Subcutaneous abdominal adipose tissue (tissue), 5 donors: ENCODE measurements around the gene SPAG9.

ENCODE experiments used
- H3K27ac ChIP-seq: one replicate; pipeline ENCODE4 v1.7.0; 2013; ENCODE audit warnings: low read depth, mild to moderate bottlenecking, inconsistent platforms, low read length, moderate library complexity
- H3K27me3 ChIP-seq, 5 donors: one replicate each; pipeline ENCODE4 v1.7.0; 2013; ENCODE audit warnings: low read length in 5 of 5, inconsistent platforms in 1 of 5; ENCODE audit not compliant: control insufficient read depth in 5 of 5, insufficient read depth in 4 of 5
- H3K36me3 ChIP-seq, 5 donors: one replicate each; pipeline ENCODE4 v1.7.0; 2013; ENCODE audit warnings: low read length in 5 of 5; ENCODE audit not compliant: control insufficient read depth in 5 of 5, insufficient read depth in 5 of 5
- H3K4me1 ChIP-seq, 5 donors: one replicate each; pipeline ENCODE4 v1.7.0; 2013; ENCODE audit warnings: low read length in 5 of 5, mild to moderate bottlenecking in 3 of 5, moderate library complexity in 1 of 5; ENCODE audit not compliant: control insufficient read depth in 5 of 5, insufficient read depth in 5 of 5
- H3K4me3 ChIP-seq, 5 donors: one replicate each; pipeline ENCODE4 v1.7.0; 2013; ENCODE audit warnings: low read length in 5 of 5, low read depth in 1 of 5
- H3K9ac ChIP-seq, 5 donors: one replicate each; pipeline ENCODE4 v1.7.0; 2013; ENCODE audit warnings: low read length in 5 of 5, mild to moderate bottlenecking in 4 of 5, moderate library complexity in 3 of 5
- H3K9me3 ChIP-seq, 5 donors: one replicate each; pipeline ENCODE4 v1.7.0; 2013; ENCODE audit warnings: low read length in 5 of 5; ENCODE audit not compliant: control insufficient read depth in 5 of 5
- donor health status: healthy.
- donor health status: healthy.
- donor health status: healthy.
- donor health status: healthy.
- donor health status: healthy.

SPAG9 gene

DNA sequence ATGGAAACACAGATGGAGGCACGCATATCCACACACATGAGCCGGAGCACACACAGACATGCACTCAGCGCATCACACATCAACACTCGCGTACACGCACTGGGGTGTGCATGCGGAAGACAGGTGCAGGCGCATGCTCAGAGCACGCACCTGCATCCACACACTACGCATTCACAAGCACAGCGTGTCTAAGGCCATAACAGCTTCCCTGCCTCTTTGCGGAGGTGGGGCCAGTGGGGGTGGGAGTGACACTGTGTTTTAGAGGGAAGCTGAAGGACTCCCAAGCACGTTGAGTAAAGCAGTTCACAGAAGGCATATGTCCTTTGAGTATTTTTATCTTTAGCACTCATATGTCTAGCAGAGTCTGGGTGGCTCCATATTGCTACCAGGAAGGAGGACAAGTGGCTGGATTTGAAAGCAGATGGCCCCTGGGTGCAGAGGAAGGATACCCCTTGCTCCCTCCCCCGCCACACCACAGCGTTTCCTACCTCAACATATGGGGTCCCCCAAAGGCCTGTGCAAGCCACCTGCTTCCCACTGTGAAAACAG lies 185.9 kb downstream of the SPAG9 start:
- peaks cover 2 to 23% (median 14%) of the 10 kb centered on the region in 5 donors for H3K4me1 ChIP-seq
- H3K9ac ChIP-seq = no peak overlapping the region
- H3K27ac ChIP-seq = no peak overlapping the region

GRCh38 chr17:50934161-50934560 lies 186.5 kb downstream of the SPAG9 start:
- Histone ChIP-seq H3K4me3 (no peak overlapping the region), H3K9ac (no peak overlapping the region), H3K27ac (no peak overlapping the region), H3K27me3 (no peaks in the 10 kb centered on the region), H3K9me3 (no peaks in the 10 kb centered on the region), H3K4me1 (peaks cover 2 to 23% (median 14%) of the 10 kb centered on the region in 5 donors), H3K36me3 (no peaks in the 10 kb centered on the region)

More for the DNA sequence above, 185.9 kb downstream of the SPAG9 start:
- H3K36me3 ChIP-seq = no peaks in the 10 kb centered on the region
- H3K4me3 ChIP-seq = no peak overlapping the region
- no peaks in the 10 kb centered on the region for H3K27me3 ChIP-seq
- H3K9me3 ChIP-seq = no peaks in the 10 kb centered on the region

GRCh38 chr17:50931144-50931908 lies 189.3 kb downstream of the SPAG9 start:
- H3K36me3 ChIP-seq = no peaks in the 10 kb centered on the region
- H3K9ac ChIP-seq = peak overlapping the region; percentile 60 to 77 (median 73)
- H3K9me3 ChIP-seq = no peaks in the 10 kb centered on the region
- peak overlapping the region; percentile 53 to 77 (median 70) for H3K4me3 ChIP-seq
- H3K27me3 ChIP-seq = no peaks in the 10 kb centered on the region
- peak overlapping the region; percentile 92 for H3K27ac ChIP-seq
- H3K4me1 ChIP-seq = peaks cover 2 to 23% (median 14%) of the 10 kb centered on the region in 5 donors

DNA sequence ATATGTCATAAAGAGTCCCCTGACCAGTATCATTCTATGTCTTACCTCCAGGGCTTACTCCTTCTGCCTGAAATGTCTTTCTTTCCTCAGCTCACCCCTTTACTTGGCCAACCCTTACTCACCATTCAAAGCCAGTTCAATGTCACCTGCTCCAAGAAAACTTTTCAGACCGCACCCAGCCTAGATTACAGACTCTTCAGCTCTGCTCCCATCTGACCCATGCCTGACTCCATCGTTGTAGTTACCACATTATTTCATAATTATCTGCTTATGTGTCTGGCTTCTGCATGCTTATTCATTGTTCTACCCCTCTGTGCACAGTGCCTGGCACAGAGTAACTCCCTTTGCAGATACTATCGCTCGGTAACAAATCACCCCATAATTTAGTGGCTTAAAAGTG lies 192.0 kb downstream of the SPAG9 start:
- Histone ChIP-seq H3K4me1 (peaks cover 2 to 17% (median 11%) of the 10 kb centered on the region in 5 donors), H3K27me3 (no peaks in the 10 kb centered on the region), H3K9me3 (no peaks in the 10 kb centered on the region), H3K27ac (no peak overlapping the region), H3K4me3 (no peak overlapping the region), H3K9ac (no peak overlapping the region), H3K36me3 (no peaks in the 10 kb centered on the region)

- H3K36me3 ChIP-seq = no peaks in the 10 kb centered on the region
- no peak overlapping the region for H3K27ac ChIP-seq
- H3K9me3 ChIP-seq = no peaks in the 10 kb centered on the region
- peaks cover 2 to 16% (median 11%) of the 10 kb centered on the region in 5 donors for H3K4me1 ChIP-seq
- no peaks in the 10 kb centered on the region for H3K27me3 ChIP-seq
- no peak overlapping the region for H3K4me3 ChIP-seq
- H3K9ac ChIP-seq = no peak overlapping the region
Measured at GRCh38 chr17:50927287-50927686, 193.4 kb downstream of the SPAG9 start.

DNA sequence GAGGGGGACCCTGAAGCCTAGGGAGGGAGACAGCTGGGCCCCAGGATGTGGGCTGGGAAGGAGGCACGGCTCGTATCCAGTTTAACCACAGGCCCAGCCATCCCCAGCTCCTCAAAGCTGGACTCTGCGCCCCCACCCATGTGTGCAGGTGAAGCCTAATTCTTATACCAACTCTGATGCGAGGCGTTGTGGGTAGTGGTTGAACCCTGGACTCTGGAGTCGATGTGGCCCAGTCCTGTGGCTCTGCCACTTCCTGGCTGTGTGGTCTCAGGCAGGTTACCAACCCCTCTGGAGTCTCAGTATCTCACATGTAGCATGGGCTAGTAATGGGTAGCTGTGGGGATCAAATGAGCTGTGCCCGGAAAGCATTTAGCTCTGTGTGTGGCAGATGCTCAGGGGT lies 194.1 kb downstream of the SPAG9 start:
- H3K4me3 ChIP-seq = no peak overlapping the region
- no peaks in the 10 kb centered on the region for H3K9me3 ChIP-seq
- no peaks in the 10 kb centered on the region for H3K27me3 ChIP-seq
- peaks cover 2 to 10% (median 8%) of the 10 kb centered on the region in 5 donors for H3K4me1 ChIP-seq
- no peaks in the 10 kb centered on the region for H3K36me3 ChIP-seq
- no peak overlapping the region for H3K9ac ChIP-seq
- H3K27ac ChIP-seq = no peak overlapping the region

GRCh38 chr17:50925296-50925891 lies 195.3 kb downstream of the SPAG9 start:
- Histone ChIP-seq H3K36me3 (no peaks in the 10 kb centered on the region), H3K9ac (no peak overlapping the region), H3K27me3 (no peaks in the 10 kb centered on the region), H3K27ac (no peak overlapping the region), H3K9me3 (no peaks in the 10 kb centered on the region), H3K4me1 (no peaks in the 10 kb centered on the region), H3K4me3 (no peak overlapping the region)

DNA sequence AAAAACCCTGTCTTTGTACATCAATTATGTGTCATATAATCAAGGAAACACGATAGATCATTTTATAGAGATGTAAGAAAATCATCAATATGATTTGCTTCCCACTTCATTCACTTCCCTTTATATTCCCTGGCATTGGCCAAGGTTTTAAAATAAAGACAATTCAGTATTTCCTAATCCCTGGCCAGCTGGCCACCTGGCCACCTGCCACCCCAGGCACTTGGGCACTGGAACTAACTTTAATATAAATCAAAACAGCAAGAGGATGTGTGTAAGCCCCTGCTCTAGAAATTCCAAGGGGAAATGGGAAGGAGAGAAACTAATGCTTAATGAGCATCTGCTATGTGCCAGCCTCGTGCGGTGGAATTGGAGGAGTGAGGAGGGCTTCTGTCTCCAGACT lies 195.9 kb downstream of the SPAG9 start:
- no peaks in the 10 kb centered on the region for H3K9me3 ChIP-seq

DNA sequence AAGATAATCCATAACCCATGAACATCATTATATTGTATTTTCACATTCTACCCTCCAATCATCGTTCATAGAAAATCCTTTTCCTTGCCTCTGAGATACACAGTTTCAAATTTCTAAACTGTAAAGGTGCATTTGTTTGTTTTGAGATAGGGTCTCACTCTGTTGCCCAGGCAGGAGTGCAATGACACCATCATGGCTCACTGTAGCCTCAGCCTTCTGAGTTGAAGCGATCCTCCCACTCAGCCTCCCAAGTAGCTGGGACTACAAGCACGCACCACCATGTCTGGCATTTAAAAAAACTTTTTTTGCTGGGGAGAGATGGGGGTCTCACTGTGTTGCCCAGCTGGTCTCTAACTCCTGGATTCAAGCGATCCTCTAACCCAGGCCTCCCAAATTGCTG lies 196.4 kb downstream of the SPAG9 start:
- Histone ChIP-seq H3K9ac (no peak overlapping the region), H3K9me3 (no peaks in the 10 kb centered on the region), H3K4me1 (peaks cover 0 to 7% (median 6%) of the 10 kb centered on the region in 5 donors), H3K27ac (no peak overlapping the region), H3K27me3 (no peaks in the 10 kb centered on the region), H3K4me3 (no peak overlapping the region), H3K36me3 (no peaks in the 10 kb centered on the region)

More for the DNA sequence above, 195.9 kb downstream of the SPAG9 start:
- H3K36me3 ChIP-seq = no peaks in the 10 kb centered on the region
- H3K4me3 ChIP-seq = no peak overlapping the region
- H3K4me1 ChIP-seq = peaks cover 0 to 2% (median 1%) of the 10 kb centered on the region in 5 donors
- H3K27me3 ChIP-seq = no peaks in the 10 kb centered on the region
- no peak overlapping the region for H3K9ac ChIP-seq
- H3K27ac ChIP-seq = no peak overlapping the region

DNA sequence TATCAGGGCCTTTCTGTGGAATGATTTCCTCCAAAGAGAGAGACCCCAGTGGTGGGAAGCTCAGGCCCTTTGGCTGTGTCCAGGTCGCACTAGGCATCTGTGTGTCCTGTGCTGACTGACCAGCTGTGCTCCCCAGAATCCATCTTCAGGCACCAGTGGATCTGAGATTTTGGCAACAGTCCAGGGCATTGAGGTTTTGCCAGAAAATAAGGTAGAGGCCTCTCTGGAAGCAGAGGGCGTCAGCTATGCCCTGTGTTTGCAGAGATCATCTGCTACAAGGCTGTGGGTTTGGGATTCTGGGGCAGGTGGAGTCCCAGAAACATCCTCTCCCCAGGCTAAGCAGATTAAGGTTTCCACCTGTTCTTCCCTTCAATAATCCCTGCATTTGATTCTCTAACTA lies 197.1 kb downstream of the SPAG9 start:
- Histone ChIP-seq H3K27me3 (no peaks in the 10 kb centered on the region), H3K27ac (no peak overlapping the region), H3K36me3 (no peaks in the 10 kb centered on the region), H3K4me3 (no peak overlapping the region), H3K9ac (no peak overlapping the region), H3K9me3 (no peaks in the 10 kb centered on the region), H3K4me1 (peaks cover 0 to 14% (median 12%) of the 10 kb centered on the region in 5 donors)
